Measurements from ENCODE around the gene KLC1.

- no peak for TF ChIP-seq MAX (IDR thresholded peaks at IDR 0.05)
- TF ChIP-seq TAF1 (IDR thresholded peaks at IDR 0.05; ENCODE audit: low read depth), result no peak
- no peak for TF ChIP-seq YY1 (IDR thresholded peaks at IDR 0.05; ENCODE audit: low read depth)
- TF ChIP-seq EGR1 (IDR thresholded peaks at IDR 0.05), result no peak
- TF ChIP-seq CREB1 (IDR thresholded peaks at IDR 0.05; ENCODE audit: low read depth), result no peak
- no peak for TF ChIP-seq REST (IDR thresholded peaks at IDR 0.05; ENCODE audit: low read depth)
- TF ChIP-seq CEBPB (IDR thresholded peaks at IDR 0.05), result no peak
Observed at GRCh38 chr14:103726474-103726873, 97.5 kb downstream of the KLC1 start.
